Heart left ventricle (tissue), 13 donors: Measurements from ENCODE around the gene SFXN2.

Experiments
- POLR2A ChIP-seq, 2 donors: fragments of 450-650 bp; IDR thresholded peaks; one replicate each; pipeline ENCODE4 v1.6.1; 2017; ENCODE audit warnings: antibody characterized with exemption in 2 of 2, mild to moderate bottlenecking in 2 of 2, moderate library complexity in 2 of 2
- TF ChIP-seq, protein P1 (sequence below), 12 donors: fragments of 200-600 bp; sonication (generic) in 4 of 12; IDR thresholded peaks; one replicate each; pipeline versions ENCODE4 v1.5.0 to v1.8.0; 2018 to 2022; ENCODE audit warnings: antibody characterized with exemption in 12 of 12, mild to moderate bottlenecking in 5 of 12
- donor health status: ischemic (EF 13 %, LVEDD 7.1; RV severe dilation, severe dysfunction).
- donor health status: DM: no; HTN: yes; CAD: no.
- donor health status: DM: no; HTN: no; CAD: no.
- donor health status: ischemic (EF 25% LVEDD 6.9; RV normal size, moderate dysfunction).
- donor health status: ischemic (EF 25% LVEDD 5.7; RV mildly dilated, moderate dysfunction).
- donor health status: ischemic (EF 35%, LVEDD 5.7; RV mildly dilated, moderate dysfunction).
- donor health status: nonischemic (EF 11% LVEDD 7.7; RV severe dilation, severe dysfunction).
- donor health status: DM: yes; HTN: yes; CAD: no.
- donor health status: PGD.
- donor health status: ischemic (EF 29% LVEDD 5.4; RV normal size, mild dysfunction).
- donor health status: nonischemic (EF 23%, LVEDD 6.1; RV moderate dilation, normal function).

- TF ChIP-seq, protein P1, sequence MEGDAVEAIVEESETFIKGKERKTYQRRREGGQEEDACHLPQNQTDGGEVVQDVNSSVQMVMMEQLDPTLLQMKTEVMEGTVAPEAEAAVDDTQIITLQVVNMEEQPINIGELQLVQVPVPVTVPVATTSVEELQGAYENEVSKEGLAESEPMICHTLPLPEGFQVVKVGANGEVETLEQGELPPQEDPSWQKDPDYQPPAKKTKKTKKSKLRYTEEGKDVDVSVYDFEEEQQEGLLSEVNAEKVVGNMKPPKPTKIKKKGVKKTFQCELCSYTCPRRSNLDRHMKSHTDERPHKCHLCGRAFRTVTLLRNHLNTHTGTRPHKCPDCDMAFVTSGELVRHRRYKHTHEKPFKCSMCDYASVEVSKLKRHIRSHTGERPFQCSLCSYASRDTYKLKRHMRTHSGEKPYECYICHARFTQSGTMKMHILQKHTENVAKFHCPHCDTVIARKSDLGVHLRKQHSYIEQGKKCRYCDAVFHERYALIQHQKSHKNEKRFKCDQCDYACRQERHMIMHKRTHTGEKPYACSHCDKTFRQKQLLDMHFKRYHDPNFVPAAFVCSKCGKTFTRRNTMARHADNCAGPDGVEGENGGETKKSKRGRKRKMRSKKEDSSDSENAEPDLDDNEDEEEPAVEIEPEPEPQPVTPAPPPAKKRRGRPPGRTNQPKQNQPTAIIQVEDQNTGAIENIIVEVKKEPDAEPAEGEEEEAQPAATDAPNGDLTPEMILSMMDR (IDR thresholded peaks at IDR 0.05) = no peak
- no peak for TF ChIP-seq POLR2A (IDR thresholded peaks at IDR 0.05)
Measured at GRCh38 chr10:102665904-102666509, 48.4 kb upstream of the SFXN2 start.
